Measurements from ENCODE around the gene SEZ6. TPM values are rescaled to one million over a fixed set of nuclear protein-coding genes. Genes with fewer than 3 reads are reported as not detected.

The SEZ6 gene
- total RNA-seq, 1 experiment from 2014 or later = not detected

DNA sequence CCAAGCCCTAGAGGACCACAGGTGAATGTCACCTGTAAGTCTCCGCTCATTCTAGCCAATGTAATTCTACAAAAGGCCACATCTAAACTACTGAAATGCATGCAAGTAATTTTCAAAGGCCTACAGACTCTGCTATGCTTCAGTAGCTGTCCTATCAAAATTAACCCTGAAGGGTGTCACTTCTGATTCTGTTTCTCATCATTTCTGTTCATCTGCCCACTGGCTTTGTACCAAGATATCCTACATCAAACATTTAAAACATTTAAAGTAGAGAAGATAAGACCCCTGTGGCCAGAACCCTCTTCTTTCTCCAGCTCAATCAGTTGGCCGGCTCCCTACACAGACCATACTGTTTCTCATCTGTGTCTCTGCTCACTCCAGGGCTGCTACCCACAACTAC lies 76.0 kb downstream of the SEZ6 start:
- POLR2A ChIA-PET = interaction anchor here (0.6 to 6.0 kb wide), 4 partner anchors 8 to 117 kb away, joined by 3 to 30 read pairs (median 4); partner anchors contain the start of gene PHF12
- H3K4me1 Mint-ChIP-seq (ENCODE audit: insufficient read depth, unreplicated experiment) = peaks cover 20% of the 10 kb centered on the region
- no peaks in the 10 kb centered on the region for H3K27me3 Mint-ChIP-seq (ENCODE audit: insufficient read depth, unreplicated experiment)
- peaks cover 51% of the 10 kb centered on the region for H3K36me3 Mint-ChIP-seq (ENCODE audit: insufficient read depth, unreplicated experiment)
- no peak overlapping the region for H3K27ac Mint-ChIP-seq (ENCODE audit: low read depth, unreplicated experiment)
- TF ChIP-seq, protein P1, sequence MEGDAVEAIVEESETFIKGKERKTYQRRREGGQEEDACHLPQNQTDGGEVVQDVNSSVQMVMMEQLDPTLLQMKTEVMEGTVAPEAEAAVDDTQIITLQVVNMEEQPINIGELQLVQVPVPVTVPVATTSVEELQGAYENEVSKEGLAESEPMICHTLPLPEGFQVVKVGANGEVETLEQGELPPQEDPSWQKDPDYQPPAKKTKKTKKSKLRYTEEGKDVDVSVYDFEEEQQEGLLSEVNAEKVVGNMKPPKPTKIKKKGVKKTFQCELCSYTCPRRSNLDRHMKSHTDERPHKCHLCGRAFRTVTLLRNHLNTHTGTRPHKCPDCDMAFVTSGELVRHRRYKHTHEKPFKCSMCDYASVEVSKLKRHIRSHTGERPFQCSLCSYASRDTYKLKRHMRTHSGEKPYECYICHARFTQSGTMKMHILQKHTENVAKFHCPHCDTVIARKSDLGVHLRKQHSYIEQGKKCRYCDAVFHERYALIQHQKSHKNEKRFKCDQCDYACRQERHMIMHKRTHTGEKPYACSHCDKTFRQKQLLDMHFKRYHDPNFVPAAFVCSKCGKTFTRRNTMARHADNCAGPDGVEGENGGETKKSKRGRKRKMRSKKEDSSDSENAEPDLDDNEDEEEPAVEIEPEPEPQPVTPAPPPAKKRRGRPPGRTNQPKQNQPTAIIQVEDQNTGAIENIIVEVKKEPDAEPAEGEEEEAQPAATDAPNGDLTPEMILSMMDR (IDR thresholded peaks at IDR 0.05; ENCODE audit: unreplicated experiment) = no peak
- intact Hi-C loops (cut with micrococcal nuclease) = no loop called here
- no peak overlapping the region for H3K4me3 Mint-ChIP-seq (ENCODE audit: unreplicated experiment)
- DNase-seq (ENCODE audit: unreplicated experiment) = no peak
- CTCF ChIA-PET = interaction anchor here (0.6 to 1.1 kb wide), 4 partner anchors 13 to 166 kb away, joined by 3 to 7 read pairs (median 3); no protein-coding TSS in a partner anchor
- no TSS peak for BruUV-seq (replicated peaks)
- no peaks in the 10 kb centered on the region for H3K9me3 Mint-ChIP-seq (ENCODE audit: unreplicated experiment)

DNA sequence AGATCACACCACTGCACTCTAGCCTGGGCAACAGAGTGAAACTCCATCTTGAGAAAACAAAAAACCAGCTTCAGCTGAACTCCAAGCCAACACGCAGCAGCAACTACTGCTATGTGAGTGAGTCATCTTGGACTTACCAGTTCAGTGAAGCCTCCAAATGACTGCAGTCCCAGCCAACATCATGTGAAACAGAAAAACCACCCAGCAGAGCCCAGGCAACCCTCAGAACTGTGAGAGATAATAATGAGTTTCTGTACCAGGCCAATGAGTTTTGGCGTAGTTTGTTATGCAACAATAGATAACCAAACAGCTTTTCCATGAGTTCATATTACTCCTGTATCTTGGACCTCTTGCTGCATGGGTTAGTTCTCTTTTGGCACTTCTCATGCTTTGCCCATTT lies 77.8 kb downstream of the SEZ6 start:
- ChIA-PET CTCF (interaction anchor here (0.6 to 1.6 kb wide), 6 partner anchors 9 to 201 kb away, joined by 3 to 12 read pairs (median 4); no protein-coding TSS in a partner anchor), POLR2A (interaction anchor here (0.5 to 6.0 kb wide), 6 partner anchors 10 to 201 kb away, joined by 3 to 30 read pairs (median 5); no protein-coding TSS in a partner anchor)
- H3K27me3 Mint-ChIP-seq (ENCODE audit: insufficient read depth, unreplicated experiment) = no peaks in the 10 kb centered on the region
- intact Hi-C loops (cut with micrococcal nuclease) = no loop called here
- H3K4me3 Mint-ChIP-seq (ENCODE audit: unreplicated experiment) = no peak overlapping the region
- peaks cover 57% of the 10 kb centered on the region for H3K36me3 Mint-ChIP-seq (ENCODE audit: insufficient read depth, unreplicated experiment)
- DNase-seq (ENCODE audit: unreplicated experiment) = peak; percentile 64
- BruUV-seq (replicated peaks) = no TSS peak
- no peaks in the 10 kb centered on the region for H3K9me3 Mint-ChIP-seq (ENCODE audit: unreplicated experiment)
- H3K4me1 Mint-ChIP-seq (ENCODE audit: insufficient read depth, unreplicated experiment) = peaks cover 20% of the 10 kb centered on the region
- TF ChIP-seq, protein P1 (IDR thresholded peaks at IDR 0.05; ENCODE audit: unreplicated experiment) = no peak
- no peak overlapping the region for H3K27ac Mint-ChIP-seq (ENCODE audit: low read depth, unreplicated experiment)

DNA sequence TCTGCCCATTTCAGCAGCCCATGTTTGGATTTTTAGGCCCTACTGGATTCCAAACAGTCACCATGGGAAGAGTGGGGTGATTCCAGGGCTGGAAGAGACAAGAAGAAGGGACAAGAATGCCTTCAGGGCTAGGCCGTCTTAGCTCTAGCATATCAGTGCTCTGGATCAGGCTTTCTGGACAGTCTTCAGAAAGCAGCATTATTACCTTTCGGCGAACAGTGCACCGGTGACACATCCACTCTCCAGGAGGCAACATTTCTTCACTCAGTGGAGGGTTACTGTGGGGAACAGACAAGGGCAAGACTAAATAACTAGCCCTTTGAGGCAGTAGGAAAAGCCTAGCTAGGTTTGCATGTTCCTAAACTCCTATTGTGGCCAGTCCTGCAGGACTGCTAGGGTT lies 79.0 kb downstream of the SEZ6 start:
- H3K27me3 Mint-ChIP-seq (ENCODE audit: insufficient read depth, unreplicated experiment) = no peaks in the 10 kb centered on the region
- POLR2A ChIA-PET = interaction anchor here (0.9 to 6.0 kb wide), 10 partner anchors 10 to 207 kb away, joined by 3 to 30 read pairs (median 5); partner anchors contain the start of gene RPL23A
- no TSS peak for BruUV-seq (replicated peaks)
- H3K4me1 Mint-ChIP-seq (ENCODE audit: insufficient read depth, unreplicated experiment) = peaks cover 20% of the 10 kb centered on the region
- intact Hi-C loops (cut with micrococcal nuclease) = no loop called here
- H3K36me3 Mint-ChIP-seq (ENCODE audit: insufficient read depth, unreplicated experiment) = peaks cover 61% of the 10 kb centered on the region
- H3K4me3 Mint-ChIP-seq (ENCODE audit: unreplicated experiment) = no peak overlapping the region
- no peaks in the 10 kb centered on the region for H3K9me3 Mint-ChIP-seq (ENCODE audit: unreplicated experiment)
- TF ChIP-seq, protein P1 (IDR thresholded peaks at IDR 0.05; ENCODE audit: unreplicated experiment) = no peak
- H3K27ac Mint-ChIP-seq (ENCODE audit: low read depth, unreplicated experiment) = peak overlapping the region; percentile 62
- CTCF ChIA-PET = interaction anchor here (0.6 to 2.5 kb wide), 9 partner anchors 10 to 1507 kb away, joined by 3 to 13 read pairs (median 3); no protein-coding TSS in a partner anchor
- DNase-seq (ENCODE audit: unreplicated experiment) = no peak

DNA sequence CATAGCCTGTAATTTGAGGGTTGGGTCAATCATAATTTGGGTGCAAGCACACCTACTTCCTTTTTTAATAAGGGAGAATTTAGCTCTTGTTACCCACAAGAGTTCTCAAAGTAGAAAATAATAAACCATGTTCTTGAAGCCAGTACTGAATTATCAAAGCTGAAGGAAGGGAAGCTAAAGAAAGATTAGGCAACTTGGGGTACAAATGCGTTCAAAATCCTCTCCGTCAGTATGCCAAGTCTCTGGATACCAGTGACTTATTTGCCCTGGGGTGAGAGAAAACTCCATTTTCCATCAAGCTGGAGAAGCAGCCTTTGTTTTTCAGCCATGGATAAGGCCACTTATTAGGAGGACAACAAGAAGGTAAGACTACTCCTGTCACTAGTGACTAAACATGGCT lies 79.5 kb downstream of the SEZ6 start:
- ChIA-PET POLR2A (interaction anchor here (0.9 to 6.0 kb wide), 9 partner anchors 10 to 207 kb away, joined by 3 to 30 read pairs (median 6); partner anchors contain the start of gene RPL23A), CTCF (interaction anchor here (0.6 to 2.5 kb wide), 9 partner anchors 10 to 1507 kb away, joined by 3 to 13 read pairs (median 3); no protein-coding TSS in a partner anchor)
- Mint-ChIP-seq H3K27me3 (ENCODE audit: insufficient read depth, unreplicated experiment) (no peaks in the 10 kb centered on the region), H3K9me3 (ENCODE audit: unreplicated experiment) (no peaks in the 10 kb centered on the region), H3K27ac (ENCODE audit: low read depth, unreplicated experiment) (peak overlapping the region; percentile 62), H3K36me3 (ENCODE audit: insufficient read depth, unreplicated experiment) (peaks cover 65% of the 10 kb centered on the region), H3K4me1 (ENCODE audit: insufficient read depth, unreplicated experiment) (peaks cover 20% of the 10 kb centered on the region), H3K4me3 (ENCODE audit: unreplicated experiment) (no peak overlapping the region)
- TF ChIP-seq, protein P1 (IDR thresholded peaks at IDR 0.05; ENCODE audit: unreplicated experiment) = no peak
- BruUV-seq (replicated peaks) = no TSS peak
- intact Hi-C loops (cut with micrococcal nuclease) = no loop called here
- DNase-seq (ENCODE audit: unreplicated experiment) = peak; percentile 37
